Activated naive CD4-positive, alpha-beta T cell treated with anti-CD3 and anti-CD28 coated beads for 36 hours (primary cell): ENCODE data around the gene NKD1. TPM values are rescaled to one million over a fixed set of nuclear protein-coding genes. Genes with fewer than 3 reads are reported as not detected.

Experiments used
- CTCF ChIA-PET: fragments of 350-600 bp; sonication (Branson Sonifier 250); formaldehyde crosslinking; loops from one replicate; lab custom pipeline; 2021; ENCODE audit warnings: antibody characterized with exemption; lab: Charles Lee
- DNase-seq: peaks from one replicate; pipeline ENCODE4 v3.0.0-alpha.2; 2020
- H3K27ac Mint-ChIP-seq: one replicate; pipeline ENCODE4 v1.8.0; 2021; ENCODE audit warnings: mild to moderate bottlenecking, mixed read lengths
- H3K27me3 Mint-ChIP-seq: one replicate; pipeline ENCODE4 v1.8.0; 2021; ENCODE audit warnings: low read depth, mixed read lengths
- H3K36me3 Mint-ChIP-seq: one replicate; pipeline ENCODE4 v1.8.0; 2021; ENCODE audit warnings: low read depth, mixed read lengths
- H3K4me1 Mint-ChIP-seq: one replicate; pipeline ENCODE4 v1.8.0; 2021; ENCODE audit warnings: low read depth, mixed read lengths
- H3K4me3 Mint-ChIP-seq: one replicate; pipeline ENCODE4 v1.8.0; 2021; ENCODE audit warnings: mild to moderate bottlenecking, moderate library complexity, mixed read lengths
- H3K9me3 Mint-ChIP-seq: one replicate; pipeline ENCODE4 v1.8.0; 2021; ENCODE audit warnings: mixed read lengths
- intact Hi-C: fragments of 100-400 bp; cut with micrococcal nuclease; formaldehyde crosslinking; loops from one replicate; pipeline ENCODE4 v1.15.1; 2023
- total RNA-seq, 2 experiments: library from RNA; stranded (reverse); gene quantifications; one replicate each; pipeline ENCODE4 v1.2.3, GENCODE V29; 2021

NKD1 gene
- total RNA-seq, 2 experiments from 2014 or later, result 2.6 to 3.2 TPM

DNA sequence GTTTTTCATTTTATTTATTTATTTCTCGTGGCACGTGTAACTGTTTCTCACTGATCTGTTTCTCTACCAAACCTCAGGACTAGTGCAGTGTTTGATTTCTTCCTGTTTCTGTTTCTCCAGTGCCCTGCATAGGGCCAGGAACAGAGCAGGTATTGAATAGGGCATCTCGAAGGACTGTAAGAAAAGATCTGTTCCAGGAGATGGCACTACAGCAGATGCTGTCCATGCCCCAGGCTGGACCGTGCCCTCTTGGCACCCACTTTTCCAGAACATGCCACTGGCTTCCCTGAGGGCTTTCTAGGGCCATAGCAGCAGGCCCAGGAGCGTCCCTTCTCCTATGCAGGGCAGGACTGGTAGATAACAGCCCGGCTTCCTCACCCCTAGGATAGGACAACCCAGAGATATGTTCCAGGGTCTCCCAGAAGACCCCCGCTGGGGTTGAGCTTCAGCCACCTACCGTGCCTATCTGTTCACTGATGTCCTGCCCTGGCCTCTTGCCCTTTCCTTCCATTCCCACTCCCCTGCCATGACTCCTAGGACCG lies 128.6 kb downstream of the NKD1 start:
- Mint-ChIP-seq H3K4me3 (no peak overlapping the region), H3K4me1 (peaks cover 42% of the 10 kb centered on the region), H3K27me3 (no peaks in the 10 kb centered on the region), H3K9me3 (peaks cover 16% of the 10 kb centered on the region), H3K36me3 (peaks cover 57% of the 10 kb centered on the region), H3K27ac (peak overlapping the region; percentile 62)
- CTCF ChIA-PET, result interaction anchor here (0.8 to 24.9 kb wide), 8 partner anchors 9 to 318 kb away, joined by 3 to 532 read pairs (median 5); partner anchors contain the start of gene CYLD
- intact Hi-C loops, result no loop called here
- DNase-seq, result no peak

DNA sequence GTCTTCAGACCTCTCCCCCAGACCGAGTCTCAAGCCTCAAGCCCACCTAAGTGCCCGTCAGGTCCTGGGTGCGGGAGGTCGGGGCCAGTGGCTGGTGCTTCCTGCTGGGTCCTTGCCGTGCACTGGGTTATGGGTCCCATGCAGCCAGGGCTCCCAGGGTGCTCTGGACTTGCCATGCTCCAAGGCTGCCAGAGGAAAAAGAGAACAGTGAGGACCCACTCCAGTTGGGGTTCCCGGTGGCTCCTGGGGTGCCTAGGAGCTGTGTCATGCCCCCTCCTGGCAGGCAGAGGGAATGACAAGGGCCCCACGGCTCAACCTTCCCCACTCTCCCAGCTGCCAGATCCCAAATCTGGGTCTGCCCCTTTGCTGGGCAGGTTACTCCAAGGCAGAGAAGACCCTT lies 129.2 kb downstream of the NKD1 start:
- Mint-ChIP-seq H3K9me3 (peaks cover 10% of the 10 kb centered on the region), H3K4me1 (peaks cover 46% of the 10 kb centered on the region), H3K36me3 (peaks cover 51% of the 10 kb centered on the region), H3K27me3 (no peaks in the 10 kb centered on the region), H3K27ac (peak overlapping the region; percentile 62), H3K4me3 (no peak overlapping the region)
- intact Hi-C loops, result no loop called here
- DNase-seq, result no peak
- CTCF ChIA-PET, result interaction anchor here (0.8 to 24.9 kb wide), 11 partner anchors 10 to 318 kb away, joined by 3 to 532 read pairs (median 3); partner anchors contain the start of gene CYLD

GRCh38 chr16:50678531-50678930 lies 130.3 kb downstream of the NKD1 start:
- Mint-ChIP-seq H3K4me3 (peak overlapping the region; percentile 83), H3K4me1 (peaks cover 56% of the 10 kb centered on the region), H3K9me3 (peaks cover 3% of the 10 kb centered on the region), H3K36me3 (peaks cover 40% of the 10 kb centered on the region), H3K27me3 (no peaks in the 10 kb centered on the region), H3K27ac (peak overlapping the region; percentile 89)
- intact Hi-C loops, result no loop called here
- DNase-seq, result no peak
- CTCF ChIA-PET, result interaction anchor here (0.8 to 24.9 kb wide), 15 partner anchors 9 to 128 kb away, joined by 3 to 532 read pairs (median 4); partner anchors contain the start of gene CYLD

- Mint-ChIP-seq H3K27me3 (no peaks in the 10 kb centered on the region), H3K4me1 (peaks cover 63% of the 10 kb centered on the region), H3K36me3 (peaks cover 35% of the 10 kb centered on the region), H3K27ac (peak overlapping the region; percentile 93), H3K4me3 (peak overlapping the region; percentile 83), H3K9me3 (no peaks in the 10 kb centered on the region)
- intact Hi-C loops, result no loop called here
- CTCF ChIA-PET, result interaction anchor here (0.9 to 24.9 kb wide), 8 partner anchors 8 to 127 kb away, joined by 3 to 532 read pairs (median 6); partner anchors contain the start of gene CYLD
- no peak for DNase-seq
Observed at GRCh38 chr16:50679266-50679665, 131.1 kb downstream of the NKD1 start.

GRCh38 chr16:50679676-50680555 lies 131.7 kb downstream of the NKD1 start:
- peak overlapping the region; percentile 83 for H3K4me3 Mint-ChIP-seq
- H3K9me3 Mint-ChIP-seq, result no peaks in the 10 kb centered on the region
- no peak for DNase-seq
- peak overlapping the region; percentile 93 for H3K27ac Mint-ChIP-seq
- peaks cover 70% of the 10 kb centered on the region for H3K4me1 Mint-ChIP-seq
- CTCF ChIA-PET, result interaction anchor here (0.7 to 24.9 kb wide), 7 partner anchors 12 to 127 kb away, joined by 3 to 532 read pairs (median 5); partner anchors contain the start of gene CYLD
- H3K27me3 Mint-ChIP-seq, result no peaks in the 10 kb centered on the region
- peaks cover 28% of the 10 kb centered on the region for H3K36me3 Mint-ChIP-seq
- intact Hi-C loops, result no loop called here

GRCh38 chr16:50680556-50680893 lies 132.3 kb downstream of the NKD1 start:
- CTCF ChIA-PET, result interaction anchor here (0.7 to 24.9 kb wide), 6 partner anchors 13 to 126 kb away, joined by 3 to 532 read pairs (median 128); partner anchors contain the start of gene CYLD
- H3K4me1 Mint-ChIP-seq, result peaks cover 76% of the 10 kb centered on the region
- H3K9me3 Mint-ChIP-seq, result no peaks in the 10 kb centered on the region
- peak overlapping the region; percentile 93 for H3K27ac Mint-ChIP-seq
- no peak for DNase-seq
- no peaks in the 10 kb centered on the region for H3K27me3 Mint-ChIP-seq
- peaks cover 23% of the 10 kb centered on the region for H3K36me3 Mint-ChIP-seq
- H3K4me3 Mint-ChIP-seq, result peak overlapping the region; percentile 83
- intact Hi-C loops, result no loop called here

GRCh38 chr16:50681021-50681885 lies 133.1 kb downstream of the NKD1 start, which contains the start of gene SNX20:
TSS of gene SNX20 (minus strand) at chr16:50681312. CDS start at chr16:50677526, 3,786 bp downstream.
- no peaks in the 10 kb centered on the region for H3K9me3 Mint-ChIP-seq
- intact Hi-C loops, result no loop called here
- no peaks in the 10 kb centered on the region for H3K27me3 Mint-ChIP-seq
- H3K36me3 Mint-ChIP-seq, result peaks cover 16% of the 10 kb centered on the region
- CTCF ChIA-PET, result interaction anchor here (0.6 to 24.9 kb wide), 8 partner anchors 14 to 321 kb away, joined by 3 to 532 read pairs (median 8); partner anchors contain the start of gene CYLD
- H3K4me3 Mint-ChIP-seq, result peak within 1 kb of the TSS; percentile 83
- peak; percentile 78 for DNase-seq
- peak within 1 kb of the TSS; percentile 93 for H3K27ac Mint-ChIP-seq
- H3K4me1 Mint-ChIP-seq, result peaks cover 81% of the 10 kb centered on the region

DNA sequence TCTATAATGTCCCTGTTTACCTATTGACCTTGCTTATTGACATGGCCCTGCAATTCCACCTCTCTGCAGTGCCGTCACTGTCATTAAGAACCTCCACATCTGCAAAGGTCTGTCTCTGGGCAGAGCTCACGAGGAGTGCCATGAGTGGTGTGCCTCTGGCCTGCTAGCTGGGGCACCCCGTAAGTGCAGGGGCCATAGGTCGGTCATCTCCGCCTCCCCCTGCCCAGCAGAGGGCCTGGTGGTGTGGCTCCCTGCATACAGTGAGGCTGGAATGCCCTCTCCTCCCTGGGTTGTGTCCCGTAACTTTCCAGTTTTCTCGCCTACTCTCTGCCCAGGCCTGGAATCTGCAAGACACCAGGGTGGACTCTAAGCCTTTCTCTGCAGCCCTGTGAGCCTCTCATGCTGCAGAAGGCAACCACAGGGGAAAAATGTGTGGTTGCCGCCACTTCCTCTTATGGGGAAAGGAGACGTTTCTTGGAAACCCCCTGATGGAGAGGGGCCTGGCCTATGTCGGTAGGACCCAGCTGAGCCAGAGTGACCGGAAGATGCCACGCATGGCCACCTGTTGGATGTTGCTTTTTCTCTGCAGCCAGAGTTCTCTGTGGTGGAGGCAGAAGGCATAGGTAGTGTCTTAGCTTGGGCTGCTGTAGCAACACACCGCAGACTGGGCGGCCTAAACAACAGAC lies 135.6 kb downstream of the NKD1 start:
- Mint-ChIP-seq H3K27ac (peak overlapping the region; percentile 93), H3K9me3 (no peaks in the 10 kb centered on the region), H3K36me3 (peaks cover 1% of the 10 kb centered on the region), H3K27me3 (no peaks in the 10 kb centered on the region), H3K4me1 (peaks cover 64% of the 10 kb centered on the region), H3K4me3 (peak overlapping the region; percentile 62)
- CTCF ChIA-PET, result interaction anchor here (1.3 to 24.9 kb wide), 4 partner anchors 14 to 122 kb away, joined by 5 to 532 read pairs (median 129); partner anchors contain the start of gene CYLD
- intact Hi-C loops, result loop anchor here (1.0 to 2.0 kb wide), 4 partner anchors 17 to 81 kb away; partner anchors contain the start of gene CYLD
- peak; percentile 79 for DNase-seq

DNA sequence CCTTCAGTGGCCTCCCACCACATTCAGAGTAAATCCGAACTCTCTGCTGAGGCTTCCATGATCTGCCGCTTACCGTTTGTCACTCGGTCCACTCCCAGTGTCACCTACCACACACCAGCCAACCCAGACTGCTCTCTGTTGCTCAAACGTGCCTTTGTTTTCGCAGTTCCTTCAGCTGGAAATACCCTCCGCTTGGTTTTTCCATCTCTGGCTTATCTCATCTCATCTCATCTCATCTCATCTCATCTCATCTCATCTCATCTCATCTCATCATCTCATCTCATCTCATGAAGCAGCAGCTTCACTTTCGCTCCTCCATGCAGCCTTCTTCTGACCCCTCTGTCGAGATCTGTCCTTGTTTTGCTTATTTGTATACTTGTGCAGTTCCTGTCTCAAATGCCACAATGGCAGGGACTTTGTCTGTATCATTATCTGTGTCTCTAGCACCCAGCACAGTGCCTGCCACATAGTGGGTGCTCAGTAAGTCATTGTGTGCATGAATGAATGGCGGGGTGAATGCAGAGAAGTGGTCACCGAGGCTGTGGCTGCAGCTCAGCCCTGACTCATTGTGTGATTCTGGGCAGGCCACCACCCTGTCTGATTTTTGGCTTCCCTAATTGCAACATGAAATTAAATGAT lies 136.7 kb downstream of the NKD1 start:
- peak overlapping the region; percentile 93 for H3K27ac Mint-ChIP-seq
- CTCF ChIA-PET, result interaction anchor here (0.6 to 24.9 kb wide), 7 partner anchors 13 to 362 kb away, joined by 3 to 532 read pairs (median 5); partner anchors contain the start of gene CYLD

DNA sequence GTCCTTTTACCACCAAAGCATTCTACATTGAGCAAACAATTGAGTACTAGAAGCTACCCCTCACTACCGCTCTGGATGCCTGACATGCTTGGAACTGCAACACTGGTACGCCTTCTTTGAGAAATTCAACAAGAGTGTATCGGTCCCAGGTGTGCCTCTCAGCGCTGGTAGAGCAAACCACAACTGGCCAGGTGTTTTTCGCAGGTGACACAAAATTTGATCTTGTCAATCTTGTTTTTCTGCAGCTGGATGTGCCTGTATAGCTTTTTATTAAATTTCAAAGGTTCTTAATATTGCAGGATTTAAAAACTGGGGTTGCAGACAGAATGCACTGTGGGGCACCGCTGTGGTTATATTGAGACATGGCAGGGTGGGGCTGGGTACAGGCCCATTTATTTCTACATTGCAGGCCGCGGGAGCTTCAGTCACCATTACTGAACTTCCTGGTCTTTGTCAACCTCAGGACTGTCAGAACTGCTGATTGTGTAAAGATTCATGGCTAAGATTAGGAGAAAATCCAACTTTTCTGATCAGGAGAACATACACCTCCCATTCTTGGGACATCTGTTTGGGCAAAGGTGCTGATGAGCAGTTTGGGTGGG lies 137.4 kb downstream of the NKD1 start:
- intact Hi-C loops, result loop anchor here (1.0 to 5.0 kb wide), 4 partner anchors 11 to 97 kb away; partner anchors contain the start of gene CYLD
- H3K27me3 Mint-ChIP-seq, result no peaks in the 10 kb centered on the region

More for the DNA sequence above, 136.7 kb downstream of the NKD1 start:
- Mint-ChIP-seq H3K36me3 (no peaks in the 10 kb centered on the region), H3K4me1 (peaks cover 54% of the 10 kb centered on the region), H3K27me3 (no peaks in the 10 kb centered on the region), H3K9me3 (no peaks in the 10 kb centered on the region), H3K4me3 (peak overlapping the region; percentile 62)
- intact Hi-C loops, result loop anchor here (1.0 to 5.0 kb wide), 6 partner anchors 11 to 97 kb away; partner anchors contain the start of gene CYLD
- DNase-seq, result peak; percentile 80

More for the DNA sequence above, 137.4 kb downstream of the NKD1 start:
- CTCF ChIA-PET, result interaction anchor here (0.6 to 24.9 kb wide), 7 partner anchors 12 to 363 kb away, joined by 3 to 532 read pairs (median 5); partner anchors contain the start of gene CYLD
- Mint-ChIP-seq H3K4me1 (peaks cover 49% of the 10 kb centered on the region), H3K9me3 (no peaks in the 10 kb centered on the region), H3K4me3 (no peak overlapping the region), H3K27ac (peak overlapping the region; percentile 93), H3K36me3 (no peaks in the 10 kb centered on the region)
- no peak for DNase-seq
